SK-N-MC (cell line): Measurements from ENCODE around the gene MRPS12.

Source experiments
- EZH2 ChIP-seq: fragments of 200-600 bp; sonication (generic); IDR thresholded peaks from one replicate; pipeline ENCODE4 v1.6.1; 2017; ENCODE audit warnings: antibody characterized with exemption
- FOXP2 ChIP-seq: optimal IDR thresholded peaks from 2 replicates; pipeline ENCODE3; 2011; ENCODE audit warnings: mild to moderate bottlenecking, moderate library complexity; ENCODE audit not compliant: insufficient read depth; ENCODE audit errors: extremely low read length, control extremely low read depth
- POLR2AphosphoS5 ChIP-seq: IDR thresholded peaks from 2 replicates; pipeline ENCODE4 v1.6.1; 2012; ENCODE audit warnings: mild to moderate bottlenecking, low read depth, low read length, borderline replicate concordance

GRCh38 chr19:38907670-38908069 lies 23.1 kb upstream of the MRPS12 start:
- TF ChIP-seq EZH2 (no peak), POLR2AphosphoS5 (no peak), FOXP2 (no peak)
